Right atrium auricular region (tissue), 2 donors: ENCODE results near the gene TMPRSS3. TPM values are rescaled to one million over a fixed set of nuclear protein-coding genes. Genes with fewer than 3 reads are reported as not detected.

Experiments
- DNase-seq: peaks from one replicate; pipeline ENCODE4 v3.0.0-alpha.2; 2019; ENCODE audit warnings: low spot score
- H3K27ac ChIP-seq, 2 donors: fragments of 200-600 bp; sonication (generic); 1 replicate in 1 of 2; 2 replicates in 1 of 2; pipeline ENCODE4 v1.5.1; 2016 to 2019
- H3K27me3 ChIP-seq, 2 donors: fragments of 200-600 bp; sonication (generic); one replicate each; pipeline versions ENCODE4 v1.5.1 to v1.6.0; 2017 to 2019
- H3K36me3 ChIP-seq: fragments of 200-600 bp; sonication (generic); one replicate; pipeline ENCODE4 v1.5.1; 2016
- H3K4me1 ChIP-seq, 2 donors: fragments of 200-600 bp; sonication (generic); one replicate each; pipeline versions ENCODE4 v1.5.1 to v1.6.0; 2017 to 2019
- H3K4me3 ChIP-seq, 2 donors: fragments of 200-600 bp; sonication (generic); 1 replicate in 1 of 2; 2 replicates in 1 of 2; pipeline ENCODE4 v1.5.1; 2017 to 2019; ENCODE audit warnings: mild to moderate bottlenecking in 1 of 2, moderate library complexity in 1 of 2
- H3K9me3 ChIP-seq, 2 donors: fragments of 200-600 bp; sonication (generic); one replicate each; pipeline ENCODE4 v1.5.1; 2019
- total RNA-seq, 2 donors: library from RNA; depleted of rRNA; stranded (reverse); fragments of >200 nt; gene quantifications; one replicate each; pipeline ENCODE4 v1.1.0, GENCODE V29; 2016
- TF ChIP-seq, protein P1 (sequence below), 2 donors: fragments of 200-600 bp; sonication (generic); IDR thresholded peaks; one replicate each; pipeline ENCODE4 v1.5.1; 2019; ENCODE audit warnings: antibody characterized with exemption in 2 of 2

TMPRSS3 gene
- total RNA-seq, 2 donors from 2014 or later = 1.1 to 2.4 TPM

DNA sequence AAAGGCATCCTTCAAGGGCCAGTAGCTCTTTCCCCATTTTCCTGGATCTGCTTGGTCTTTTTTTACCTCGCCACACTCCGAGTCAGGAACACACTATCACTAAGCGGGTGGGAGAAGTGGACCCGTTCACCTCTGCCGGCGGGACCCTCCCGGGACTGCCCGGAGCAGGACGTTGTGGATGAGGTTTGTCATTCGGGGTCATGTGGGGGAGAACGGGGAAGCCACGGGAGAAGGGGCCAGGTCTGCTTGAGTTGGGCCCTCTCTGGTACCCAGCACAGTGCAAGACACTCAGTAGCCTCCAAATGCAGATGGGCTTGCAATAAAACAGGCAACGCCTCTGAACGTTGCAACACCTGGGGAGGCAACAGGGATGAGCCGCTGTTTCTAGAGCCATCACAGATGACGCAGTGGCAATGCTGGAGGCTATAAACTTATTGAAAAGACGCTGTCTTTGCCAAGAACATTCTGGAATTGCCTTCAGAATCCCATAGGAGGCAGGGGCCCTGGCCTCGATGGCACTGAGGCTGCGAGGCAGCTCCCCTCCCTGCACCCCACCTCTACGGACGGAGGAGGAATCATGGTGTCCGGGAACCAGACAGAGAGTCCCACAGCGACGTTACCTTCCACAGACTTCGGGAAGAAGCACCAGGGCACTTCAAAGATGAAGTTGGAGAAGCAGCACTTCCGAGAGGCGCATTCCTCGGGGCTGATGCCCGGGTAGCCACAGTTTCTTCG is 48.8 kb downstream of the TMPRSS3 start:
- Histone ChIP-seq H3K4me3 (no peak overlapping the region), H3K36me3 (no peaks in the 10 kb centered on the region), H3K9me3 (no peaks in the 10 kb centered on the region), H3K4me1 (no peaks in the 10 kb centered on the region), H3K27me3 (no peaks in the 10 kb centered on the region), H3K27ac (no peak overlapping the region)
- no peak for DNase-seq
- TF ChIP-seq, protein P1, sequence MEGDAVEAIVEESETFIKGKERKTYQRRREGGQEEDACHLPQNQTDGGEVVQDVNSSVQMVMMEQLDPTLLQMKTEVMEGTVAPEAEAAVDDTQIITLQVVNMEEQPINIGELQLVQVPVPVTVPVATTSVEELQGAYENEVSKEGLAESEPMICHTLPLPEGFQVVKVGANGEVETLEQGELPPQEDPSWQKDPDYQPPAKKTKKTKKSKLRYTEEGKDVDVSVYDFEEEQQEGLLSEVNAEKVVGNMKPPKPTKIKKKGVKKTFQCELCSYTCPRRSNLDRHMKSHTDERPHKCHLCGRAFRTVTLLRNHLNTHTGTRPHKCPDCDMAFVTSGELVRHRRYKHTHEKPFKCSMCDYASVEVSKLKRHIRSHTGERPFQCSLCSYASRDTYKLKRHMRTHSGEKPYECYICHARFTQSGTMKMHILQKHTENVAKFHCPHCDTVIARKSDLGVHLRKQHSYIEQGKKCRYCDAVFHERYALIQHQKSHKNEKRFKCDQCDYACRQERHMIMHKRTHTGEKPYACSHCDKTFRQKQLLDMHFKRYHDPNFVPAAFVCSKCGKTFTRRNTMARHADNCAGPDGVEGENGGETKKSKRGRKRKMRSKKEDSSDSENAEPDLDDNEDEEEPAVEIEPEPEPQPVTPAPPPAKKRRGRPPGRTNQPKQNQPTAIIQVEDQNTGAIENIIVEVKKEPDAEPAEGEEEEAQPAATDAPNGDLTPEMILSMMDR (IDR thresholded peaks at IDR 0.05) = no peak

DNA sequence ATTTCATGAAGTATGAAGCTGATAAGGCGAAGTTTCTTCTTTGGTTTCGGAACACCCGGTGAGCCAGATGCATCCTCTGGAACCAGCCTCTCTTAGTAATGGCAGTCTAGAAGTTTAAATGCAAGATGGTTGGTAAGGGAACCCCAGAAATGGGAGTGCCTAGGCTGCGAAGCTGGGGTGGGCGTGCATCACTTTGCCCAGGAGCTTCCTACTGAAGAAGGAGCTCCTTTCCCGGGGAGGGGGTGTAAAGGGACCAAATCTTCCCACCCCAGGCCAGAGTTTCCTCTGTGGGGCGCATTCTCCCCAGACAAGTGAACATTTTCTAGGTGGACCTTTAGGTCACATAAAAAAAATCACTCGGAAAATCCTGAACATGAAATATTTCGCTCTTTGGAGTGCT is 49.4 kb downstream of the TMPRSS3 start:
- Histone ChIP-seq H3K36me3 (no peaks in the 10 kb centered on the region), H3K9me3 (no peaks in the 10 kb centered on the region), H3K27ac (no peak overlapping the region), H3K4me3 (no peak overlapping the region), H3K27me3 (no peaks in the 10 kb centered on the region), H3K4me1 (no peaks in the 10 kb centered on the region)
- DNase-seq = no peak
- TF ChIP-seq, protein P1 (IDR thresholded peaks at IDR 0.05) = no peak

DNA sequence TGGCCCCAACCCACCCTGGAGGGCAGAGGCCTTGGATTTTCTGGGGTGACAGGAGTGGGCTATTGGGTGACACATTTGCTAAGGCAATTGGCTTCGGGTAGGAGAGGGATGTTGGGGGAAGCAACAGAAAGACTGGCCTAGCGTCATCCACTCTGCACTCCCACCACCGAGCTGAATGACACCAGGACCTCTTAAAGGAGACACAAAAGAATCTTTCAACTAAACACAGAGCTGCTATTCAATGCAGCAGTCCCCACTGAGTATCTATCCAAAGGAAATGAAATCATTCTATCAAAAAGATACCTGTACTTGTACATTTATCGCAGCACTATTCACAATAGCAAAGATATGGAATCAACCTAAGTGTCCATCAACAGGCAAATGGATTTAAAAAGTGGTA is 51.2 kb downstream of the TMPRSS3 start:
- no peak overlapping the region for H3K4me3 ChIP-seq
- no peak for DNase-seq
- TF ChIP-seq, protein P1 (IDR thresholded peaks at IDR 0.05) = no peak
- H3K27me3 ChIP-seq = no peaks in the 10 kb centered on the region
- H3K4me1 ChIP-seq = no peaks in the 10 kb centered on the region
- no peaks in the 10 kb centered on the region for H3K9me3 ChIP-seq
- no peaks in the 10 kb centered on the region for H3K36me3 ChIP-seq
- no peak overlapping the region for H3K27ac ChIP-seq

DNA sequence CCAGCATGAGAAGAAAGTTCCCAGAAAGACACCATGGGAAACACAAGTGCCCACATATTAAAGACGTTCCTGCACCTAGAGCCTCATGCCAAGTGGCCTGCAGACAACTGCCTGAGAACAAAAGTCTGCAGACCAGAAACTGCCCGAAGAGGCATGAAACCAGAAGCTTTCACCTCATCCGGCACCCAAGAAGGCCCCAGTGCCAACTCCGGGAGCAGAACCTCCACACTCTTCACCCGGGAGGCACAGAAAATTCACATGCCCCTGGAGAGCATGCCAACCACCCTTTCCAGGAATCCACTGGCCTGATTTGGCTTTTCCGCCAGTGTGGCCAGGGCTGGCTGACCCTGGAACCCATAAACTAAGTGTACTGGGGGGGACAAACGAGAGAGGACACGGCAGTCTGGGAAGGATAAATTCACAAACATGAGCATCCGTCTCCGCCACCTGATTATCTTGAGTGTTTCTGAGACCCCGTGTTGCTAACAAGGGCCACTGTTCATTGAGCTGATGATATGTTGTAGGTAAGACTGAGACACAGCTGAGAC is 51.8 kb downstream of the TMPRSS3 start:
- Histone ChIP-seq H3K27ac (no peak overlapping the region), H3K36me3 (no peaks in the 10 kb centered on the region)

DNA sequence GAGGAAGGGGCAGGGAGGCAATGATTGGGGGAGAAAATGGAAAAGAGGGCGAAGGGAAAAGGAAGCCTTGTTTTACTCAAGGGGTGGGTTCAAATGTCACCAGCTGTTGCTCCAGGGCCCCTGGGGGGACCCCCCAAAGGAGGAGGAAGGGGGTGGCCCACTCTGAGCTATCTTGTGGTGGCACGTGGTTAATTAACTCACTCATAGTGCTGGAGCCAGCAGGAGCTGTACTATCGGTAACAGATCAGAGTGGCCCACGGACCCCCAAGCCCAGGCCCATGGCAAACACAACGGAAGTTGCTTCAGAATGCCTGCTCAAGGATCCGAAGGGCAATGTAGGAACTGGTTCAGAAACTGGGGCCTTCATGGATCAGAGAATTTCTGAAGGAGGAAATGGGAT is 52.3 kb downstream of the TMPRSS3 start:
- no peak overlapping the region for H3K27ac ChIP-seq
- no peaks in the 10 kb centered on the region for H3K9me3 ChIP-seq
- H3K4me3 ChIP-seq = no peak overlapping the region
- TF ChIP-seq, protein P1 (IDR thresholded peaks at IDR 0.05) = no peak
- DNase-seq = no peak
- no peaks in the 10 kb centered on the region for H3K4me1 ChIP-seq
- no peaks in the 10 kb centered on the region for H3K36me3 ChIP-seq
- H3K27me3 ChIP-seq = no peaks in the 10 kb centered on the region

More for the DNA sequence above, 51.8 kb downstream of the TMPRSS3 start:
- Histone ChIP-seq H3K4me1 (no peaks in the 10 kb centered on the region), H3K9me3 (no peaks in the 10 kb centered on the region), H3K27me3 (no peaks in the 10 kb centered on the region), H3K4me3 (no peak overlapping the region)
- TF ChIP-seq, protein P1 (IDR thresholded peaks at IDR 0.05) = no peak
- no peak for DNase-seq
